HCT116 (cell line): ENCODE data around the gene CACNB3. TPM values are rescaled to one million over a fixed set of nuclear protein-coding genes. Genes with fewer than 3 reads are reported as not detected.

ENCODE experiments used
- ATAC-seq: fragments of 200-7000 bp; cut with Tn5 transposase; 2 replicates; pipeline ENCODE4 v1.9.1; 2020; ENCODE audit warnings: mild to moderate bottlenecking, moderate library complexity
- BruUV-seq: library from RNA; stranded (reverse); fragments of 400-500 nt; replicated peaks from 2 replicates; lab custom pipeline; 2021; lab: Mats Ljungman, UMichigan
- CTCF ChIA-PET: fragments of 300-600 bp; sonication (Branson Sonifier 250); formaldehyde crosslinking; loops from one replicate; lab custom pipeline; 2021; ENCODE audit warnings: antibody characterized with exemption; lab: Charles Lee
- POLR2A ChIA-PET: fragments of 300-600, 350-600 bp; sonication (Branson Sonifier 250); formaldehyde crosslinking; loops from one replicate; lab custom pipeline; 2021; ENCODE audit warnings: antibody characterized with exemption; lab: Charles Lee
- RAD21 ChIA-PET, 2 experiments: fragments of 300-600 bp; sonication (Branson Sonifier 250); formaldehyde crosslinking; loops; one replicate each; lab custom pipeline; 2023; ENCODE audit warnings: low total read pairs in 2 of 2; ENCODE audit not compliant: uncharacterized antibody in 2 of 2, unreplicated experiment in 2 of 2, low non-redundant PET in 1 of 2; lab: Charles Lee
- DNase-seq: peaks from one replicate; pipeline ENCODE4 v3.0.0-alpha.2; 2010; ENCODE audit warnings: low read depth, low spot score
- H2AFZ ChIP-seq: fragments of 200-600 bp; shearing (Covaris generic), sonication (generic); 2 replicates; pipeline ENCODE4 v1.6.1; 2017; ENCODE audit warnings: low read depth, mixed run types, mixed read lengths, antibody characterized with exemption, low read length; ENCODE audit not compliant: poor library complexity, severe bottlenecking
- H3K27ac ChIP-seq: 2 replicates; pipeline ENCODE4 v1.5.1; 2012; ENCODE audit warnings: low read depth, low read length
- H3K27me3 ChIP-seq: fragments of 200-600 bp; sonication (generic); 2 replicates; pipeline ENCODE4 v1.6.1; 2016; ENCODE audit warnings: mixed run types, low read length, mixed read lengths; ENCODE audit not compliant: insufficient read depth
- H3K36me3 ChIP-seq, 2 experiments: fragments of 200-500 bp in 1 of 2; fragments of 200-600 bp in 1 of 2; sonication (Bioruptor generic) in 1 of 2; sonication (generic) in 1 of 2; 2 replicates each; pipeline versions ENCODE4 v1.5.1 to v1.6.1; 2014 to 2016; ENCODE audit warnings: low read length in 2 of 2, inconsistent platforms in 1 of 2, mixed read lengths in 1 of 2, mixed run types in 1 of 2; ENCODE audit not compliant: insufficient read depth in 2 of 2, control insufficient read depth in 1 of 2
- H3K4me1 ChIP-seq, 2 experiments: fragments of 200-600 bp in 1 of 2; sonication (generic) in 1 of 2; 2 replicates each; pipeline versions ENCODE4 v1.5.1 to v1.6.1; 2012 to 2017; ENCODE audit warnings: low read length in 2 of 2, inconsistent platforms in 1 of 2, mild to moderate bottlenecking in 1 of 2, mixed read lengths in 1 of 2, mixed run types in 1 of 2, moderate library complexity in 1 of 2; ENCODE audit not compliant: insufficient read depth in 2 of 2, control insufficient read depth in 1 of 2
- H3K4me2 ChIP-seq: fragments of 200-600 bp; sonication (generic); 2 replicates; pipeline ENCODE4 v1.6.1; 2017; ENCODE audit warnings: mixed run types, low read length, mixed read lengths
- H3K4me3 ChIP-seq, 2 experiments: fragments of 200-600 bp in 1 of 2; sonication (generic) in 1 of 2; replicated peaks in 1 of 2; 2 replicates each; pipeline ENCODE4 v1.5.1; 2011 to 2016; ENCODE audit warnings: low read length in 2 of 2, control low read depth in 1 of 2, low read depth in 1 of 2, mild to moderate bottlenecking in 1 of 2, mixed read lengths in 1 of 2, mixed run types in 1 of 2
- H3K79me2 ChIP-seq: fragments of 200-600 bp; sonication (generic); 2 replicates; pipeline ENCODE4 v1.6.1; 2017; ENCODE audit warnings: mild to moderate bottlenecking, mixed run types, low read length, moderate library complexity, mixed read lengths; ENCODE audit not compliant: insufficient read depth
- H3K9ac ChIP-seq: fragments of 200-600 bp; sonication (generic); 2 replicates; pipeline ENCODE4 v1.6.1; 2016; ENCODE audit warnings: low read length, mixed read lengths
- H3K9me2 ChIP-seq: fragments of 200-600 bp; sonication (generic), shearing (Covaris generic); 2 replicates; pipeline ENCODE4 v1.6.1; 2017; ENCODE audit warnings: mixed run types, mild to moderate bottlenecking, moderate library complexity; ENCODE audit not compliant: insufficient read depth
- H3K9me3 ChIP-seq, 2 experiments: fragments of 200-500 bp in 1 of 2; fragments of 200-600 bp in 1 of 2; sonication (Bioruptor generic) in 1 of 2; sonication (generic) in 1 of 2; 2 replicates each; pipeline ENCODE4 v1.6.1; 2014 to 2017; ENCODE audit warnings: low read length in 2 of 2, mixed read lengths in 2 of 2, inconsistent platforms in 1 of 2, low read depth in 1 of 2, mild to moderate bottlenecking in 1 of 2, mixed run types in 1 of 2, moderate library complexity in 1 of 2; ENCODE audit not compliant: control insufficient read depth in 1 of 2, insufficient read depth in 1 of 2
- H4K20me1 ChIP-seq: fragments of 200-600 bp; sonication (generic), shearing (Covaris generic); 2 replicates; pipeline ENCODE4 v1.6.1; 2017; ENCODE audit warnings: mixed run types, mild to moderate bottlenecking, moderate library complexity; ENCODE audit not compliant: insufficient read depth
- CTCF ChIP-seq, 3 experiments: fragments of 200-600 bp in 1 of 3; sonication (generic) in 1 of 3; IDR thresholded peaks in 2 of 3; conservative IDR thresholded peaks in 1 of 3; 2 replicates each; pipeline ENCODE4 v1.5.1; 2012 to 2017; ENCODE audit warnings: low read depth in 2 of 3, low read length in 2 of 3, antibody characterized with exemption in 1 of 3, borderline replicate concordance in 1 of 3, control low read depth in 1 of 3, mild to moderate bottlenecking in 1 of 3, mixed read lengths in 1 of 3, mixed run types in 1 of 3, moderate library complexity in 1 of 3; ENCODE audit not compliant: insufficient read depth in 1 of 3
- ELF1 ChIP-seq: IDR thresholded peaks from 2 replicates; pipeline ENCODE4 v1.6.1; 2012; ENCODE audit warnings: low read depth, borderline replicate concordance
- EZH2phosphoT487 ChIP-seq: fragments of 200-600 bp; IDR thresholded peaks from 2 replicates; pipeline ENCODE4 v1.6.1; 2018; ENCODE audit warnings: antibody characterized with exemption, borderline replicate concordance
- TCF7L2 ChIP-seq: IDR thresholded peaks from 2 replicates; pipeline ENCODE4 v1.7.0; 2011; ENCODE audit warnings: borderline replicate concordance, inconsistent platforms; ENCODE audit not compliant: insufficient read depth, insufficient read length; ENCODE audit errors: extremely low read depth
- YY1 ChIP-seq: IDR thresholded peaks from 2 replicates; pipeline ENCODE4 v1.6.1; 2011; ENCODE audit warnings: low read length, low read depth, moderate library complexity, mild to moderate bottlenecking; ENCODE audit not compliant: insufficient replicate concordance; ENCODE audit errors: extremely low read depth
- intact Hi-C: fragments of 100-400 bp; cut with micrococcal nuclease; formaldehyde crosslinking; loops from 2 replicates; pipeline ENCODE4 v1.10.0; 2022
- total RNA-seq: library from RNA; stranded (reverse); gene quantifications from one replicate; pipeline ENCODE4 v1.2.1, GENCODE V29; 2021; ENCODE audit not compliant: unreplicated experiment

CACNB3 gene
- total RNA-seq, 1 experiment from 2014 or later: 22.0 TPM

DNA sequence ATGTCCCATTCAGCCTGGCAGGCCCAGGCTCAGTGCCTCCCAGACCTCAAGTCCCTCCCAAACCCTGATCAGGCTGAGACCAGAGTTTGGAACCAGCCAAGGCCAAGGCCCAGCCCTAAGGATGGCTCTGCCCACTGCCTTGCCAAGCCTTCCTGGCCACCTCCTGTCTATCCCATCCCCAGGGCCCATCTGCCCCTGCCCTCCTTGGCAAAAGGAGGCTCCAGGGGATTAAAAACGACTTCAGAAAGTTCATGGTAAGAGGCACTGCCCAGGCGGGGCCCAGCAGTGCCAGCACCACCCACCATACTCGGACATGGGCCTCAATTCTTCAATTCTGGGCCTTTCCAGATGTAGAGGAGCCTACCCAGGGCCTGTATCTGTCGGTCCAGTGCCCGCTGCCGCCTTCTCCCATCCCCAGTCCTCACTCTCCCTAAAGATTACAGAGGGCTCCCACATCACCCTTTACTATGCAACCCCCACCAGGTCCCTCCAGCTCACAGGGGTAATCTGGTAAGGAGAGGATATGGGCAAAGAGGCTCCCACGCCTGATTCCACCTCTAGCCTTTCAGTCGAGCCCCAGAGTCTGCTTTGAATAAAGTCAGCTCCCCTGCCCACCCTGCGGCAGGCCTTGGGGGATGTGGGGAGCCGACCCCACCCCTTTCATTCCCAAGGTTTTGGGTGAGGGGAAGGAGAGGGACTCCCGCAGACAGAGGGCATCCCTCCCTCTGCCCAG is 30.3 kb upstream of the CACNB3 start:
- no peak for DNase-seq
- peak overlapping the region; percentile 81 for H3K9ac ChIP-seq
- POLR2A ChIA-PET: no interaction called here

DNA sequence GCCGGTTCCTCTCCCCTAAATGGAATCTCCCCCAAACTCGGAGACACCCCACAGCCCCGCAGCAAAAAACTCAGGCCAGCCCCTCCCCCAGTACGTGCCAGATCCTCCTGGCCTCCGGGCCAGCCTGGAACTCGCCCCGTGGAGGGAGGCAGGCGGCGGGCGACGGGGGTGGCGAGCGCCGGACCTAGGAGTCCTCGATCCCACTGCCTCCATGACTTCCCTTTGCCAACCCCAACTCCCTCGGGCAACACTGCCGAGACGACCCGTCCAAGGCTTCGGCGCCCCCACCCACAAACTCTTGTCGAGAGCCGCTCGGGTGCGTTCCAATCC is 29.8 kb upstream of the CACNB3 start:
- Histone ChIP-seq H3K4me2 (peak overlapping the region; percentile 95), H3K4me1 (peaks cover 14 to 25% of the 10 kb centered on the region in 2 experiments), H3K9ac (peak overlapping the region; percentile 81), H2AFZ (no peak overlapping the region), H3K27me3 (no peaks in the 10 kb centered on the region), H3K9me2 (no peaks in the 10 kb centered on the region), H3K9me3 (no peaks in the 10 kb centered on the region), H3K36me3 (no peaks in the 10 kb centered on the region)
- RAD21 ChIA-PET: interaction anchor here in 1 of 2 experiments (1.6 kb wide), 1 partner anchor 35 kb away, joined by 5 read pairs; no protein-coding TSS in a partner anchor
- no TSS peak for BruUV-seq
- no peak for TF ChIP-seq EZH2phosphoT487
- TF ChIP-seq CTCF (IDR thresholded peaks at IDR 0.05 in 2 of 3, conservative IDR thresholded peaks at IDR 0.05 in 1 of 3; ENCODE audit: borderline replicate concordance in 1 of 3, insufficient read depth in 1 of 3, low read depth in 2 of 3, low read length in 2 of 3): no peak
- TF ChIP-seq, all 23 proteins: peak for 0
- intact Hi-C loops: no loop called here
- DNase-seq (no peak), ATAC-seq (peak; percentile 41)
- Histone ChIP-seq H3K79me2 (peaks cover 23% of the 10 kb centered on the region), H3K27ac (peak overlapping the region; percentile 72), H3K4me3 (peak overlapping the region; percentile 80 to 90), H4K20me1 (no peaks in the 10 kb centered on the region)
- POLR2A ChIA-PET: interaction anchor here (1.4 kb wide), 2 partner anchors 18 to 27 kb away, joined by 3 to 4 read pairs; no protein-coding TSS in a partner anchor
- CTCF ChIA-PET: interaction anchor here (1.0 to 2.0 kb wide), 2 partner anchors 27 to 35 kb away, joined by 3 to 10 read pairs; no protein-coding TSS in a partner anchor

More for the DNA sequence above, 30.3 kb upstream of the CACNB3 start:
- peaks cover 23% of the 10 kb centered on the region for H3K79me2 ChIP-seq
- ATAC-seq: peak; percentile 7
- H3K4me2 ChIP-seq: peak overlapping the region; percentile 95
- H3K36me3 ChIP-seq: no peaks in the 10 kb centered on the region
- H4K20me1 ChIP-seq: no peaks in the 10 kb centered on the region
- BruUV-seq: TSS peak; percentile 43
- intact Hi-C loops: no loop called here
- TF ChIP-seq ELF1 (no peak), TCF7L2 (no peak), YY1 (no peak)
- H3K27ac ChIP-seq: peak overlapping the region; percentile 72
- CTCF ChIA-PET: no interaction called here
- H3K27me3 ChIP-seq: no peaks in the 10 kb centered on the region
- peak overlapping the region; percentile 80 to 90 for H3K4me3 ChIP-seq
- no peaks in the 10 kb centered on the region for H3K9me2 ChIP-seq
- RAD21 ChIA-PET: no interaction called here
- H3K4me1 ChIP-seq: peaks cover 14 to 25% of the 10 kb centered on the region in 2 experiments
- H2AFZ ChIP-seq: no peak overlapping the region
- no peaks in the 10 kb centered on the region for H3K9me3 ChIP-seq
